Hematopoietic multipotent progenitor cell treated with erythropoietin and hydrocortisone succinate and interleukin-3 and kit ligand, for 4 days (in vitro differentiated cells): Measurements from ENCODE around the gene PATE2.

Experiments
- DNase-seq: peaks from one replicate; pipeline ENCODE4 v3.0.0-alpha.2; 2015

Gene PATE2

DNA sequence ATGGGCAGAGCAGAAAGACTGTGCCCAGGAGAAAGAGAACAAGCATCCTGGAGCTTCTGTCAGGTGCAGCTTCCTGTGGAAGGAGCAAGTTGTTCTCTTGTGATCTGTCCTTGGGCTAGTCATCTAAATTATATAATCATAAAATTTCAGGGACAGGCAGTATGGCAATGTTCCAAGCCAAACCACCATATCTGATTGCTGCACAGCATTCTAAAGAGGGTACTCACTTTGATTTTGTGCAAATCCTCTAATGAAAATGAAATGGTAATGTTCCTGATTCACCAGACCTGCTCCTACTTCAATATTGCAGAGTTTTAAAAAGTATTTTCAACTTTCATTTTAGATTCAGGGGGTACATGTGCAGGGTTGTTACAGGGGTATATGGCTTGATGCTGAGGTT lies at the start of gene PATE2:
Gene PATE2, minus strand, starts transcription at position 101 of the 400 bp plus-strand sequence. Its CDS starts 55 bp downstream, at position 46.
- DNase-seq: no peak

- no peak for DNase-seq
Observed at GRCh38 chr11:125807909-125808308, 29.3 kb upstream of the PATE2 start.

- DNase-seq: no peak
Observed at GRCh38 chr11:125802387-125802786, 23.8 kb upstream of the PATE2 start.

GRCh38 chr11:125799808-125800207 lies 21.2 kb upstream of the PATE2 start:
- DNase-seq: no peak

DNA sequence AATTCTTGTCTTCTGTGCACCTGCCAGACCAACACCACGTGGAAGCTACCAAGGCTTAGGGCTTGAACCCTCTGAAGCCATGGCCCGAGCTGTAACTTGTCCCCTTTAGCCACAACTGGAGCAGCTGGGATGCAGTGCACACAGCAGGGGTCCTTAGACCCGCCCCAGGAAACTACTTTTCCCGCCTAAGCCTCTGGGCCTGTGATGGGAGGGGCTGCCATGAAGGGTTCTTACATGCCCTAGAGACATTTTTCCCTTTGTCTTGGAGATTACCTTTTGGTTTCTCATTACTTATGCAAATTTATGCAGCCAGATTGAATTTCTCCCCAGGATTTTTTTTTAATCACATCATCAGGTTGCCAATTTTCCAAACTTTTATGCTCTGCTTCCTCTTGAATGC lies 19.0 kb upstream of the PATE2 start:
- no peak for DNase-seq

GRCh38 chr11:125790825-125791224 lies 12.2 kb upstream of the PATE2 start:
- no peak for DNase-seq

- no peak for DNase-seq
Observed at GRCh38 chr11:125787827-125788226, 9.2 kb upstream of the PATE2 start, which contains the start of gene PATE3. Gene PATE3, plus strand, starts transcription at chr11:125788127. Its CDS starts 25 bp downstream, at chr11:125788152.

DNA sequence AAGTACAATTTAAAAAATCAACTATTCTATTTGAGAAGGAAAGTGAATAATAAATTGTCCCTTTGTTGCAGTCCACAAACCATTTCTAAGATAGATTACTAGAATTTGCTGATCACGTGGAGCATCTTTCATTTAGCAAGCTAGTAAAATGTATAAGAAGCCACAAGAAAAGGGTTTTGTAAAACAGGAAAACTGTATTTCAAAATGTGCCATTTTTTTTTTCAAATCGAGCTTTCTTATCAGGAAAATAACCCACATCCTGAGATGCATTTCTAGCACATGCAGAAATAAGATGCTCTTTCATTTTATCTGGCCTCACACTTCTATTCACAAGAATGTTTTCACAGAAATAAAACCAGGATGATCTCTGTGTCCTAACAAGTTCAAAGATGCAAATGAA lies 6.0 kb upstream of the PATE2 start:
- DNase-seq: no peak

DNA sequence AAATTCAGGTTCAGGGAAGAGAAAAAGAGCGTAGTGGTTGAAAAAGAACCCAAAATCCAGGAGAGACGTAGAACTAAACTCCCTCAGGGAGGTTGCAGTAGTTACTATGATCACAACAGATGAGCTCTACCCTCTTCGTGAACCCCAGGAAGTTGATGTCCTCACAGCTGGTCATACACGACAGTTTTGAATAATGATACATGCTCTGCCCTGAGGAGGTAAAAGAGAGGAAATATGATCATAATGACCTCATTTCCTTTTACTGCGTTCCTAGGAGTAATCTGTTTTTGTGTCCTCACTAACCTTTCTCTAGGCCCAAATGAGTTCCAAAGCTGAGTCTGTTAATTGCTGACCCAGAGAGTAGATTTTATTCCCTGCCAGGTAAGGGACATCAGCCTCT lies 1.3 kb downstream of the PATE2 start:
- no peak for DNase-seq

DNA sequence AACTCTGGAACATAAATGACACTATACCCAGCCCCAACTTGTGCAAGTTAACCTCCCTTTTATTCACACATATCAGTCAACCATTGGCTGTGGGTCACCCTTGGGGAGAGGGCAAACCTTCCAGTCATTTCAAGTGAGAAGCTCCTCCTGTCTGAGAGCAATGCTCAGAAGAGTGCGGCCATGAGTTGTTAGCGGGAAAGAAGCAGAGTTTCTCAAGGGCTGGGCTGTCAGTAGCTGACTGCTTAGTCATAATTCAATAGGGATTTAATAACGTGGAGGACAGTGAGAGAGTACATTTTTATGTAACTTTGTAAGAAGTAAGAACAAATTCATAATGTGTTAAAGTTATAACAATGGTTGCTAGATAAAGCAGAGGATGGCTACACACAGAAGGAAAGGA lies 5.1 kb downstream of the PATE2 start:
- DNase-seq: no peak

DNA sequence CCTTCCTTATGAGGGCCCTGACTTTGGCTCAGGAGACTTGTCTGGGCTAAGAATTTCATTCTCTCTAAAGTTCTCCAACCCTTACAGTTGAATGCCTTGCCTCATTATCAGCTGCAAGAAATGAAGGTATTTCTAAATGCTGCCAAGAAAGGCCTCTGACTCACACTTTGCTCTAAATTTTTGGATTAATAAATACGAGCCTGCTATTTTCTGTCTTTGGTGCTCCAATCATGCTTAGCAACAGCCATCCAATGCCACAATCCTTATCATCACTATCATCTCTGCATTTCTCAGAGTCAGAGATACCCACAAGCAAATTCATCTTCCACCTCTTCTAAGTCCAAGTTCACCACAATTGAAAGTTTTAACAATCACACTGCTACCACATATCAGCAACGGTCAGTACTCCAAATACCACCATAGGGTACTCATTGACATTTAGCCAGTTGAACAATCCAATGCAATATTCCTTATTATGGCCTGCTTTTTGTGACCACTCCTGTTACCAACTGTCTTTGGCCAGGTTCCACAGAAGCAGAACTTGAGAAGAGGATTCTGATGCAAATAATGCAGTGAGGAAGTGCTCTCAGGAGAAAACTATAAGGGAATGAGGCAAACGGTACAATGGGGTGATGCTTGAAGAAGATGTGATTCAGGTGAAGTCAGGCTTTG lies 5.7 kb downstream of the PATE2 start:
- no peak for DNase-seq

GRCh38 chr11:125770583-125770982 lies 8.0 kb downstream of the PATE2 start:
- DNase-seq: no peak

GRCh38 chr11:125768336-125769046 lies 10.1 kb downstream of the PATE2 start:
- no peak for DNase-seq

GRCh38 chr11:125766251-125766650 lies 12.4 kb downstream of the PATE2 start:
- DNase-seq: no peak

DNA sequence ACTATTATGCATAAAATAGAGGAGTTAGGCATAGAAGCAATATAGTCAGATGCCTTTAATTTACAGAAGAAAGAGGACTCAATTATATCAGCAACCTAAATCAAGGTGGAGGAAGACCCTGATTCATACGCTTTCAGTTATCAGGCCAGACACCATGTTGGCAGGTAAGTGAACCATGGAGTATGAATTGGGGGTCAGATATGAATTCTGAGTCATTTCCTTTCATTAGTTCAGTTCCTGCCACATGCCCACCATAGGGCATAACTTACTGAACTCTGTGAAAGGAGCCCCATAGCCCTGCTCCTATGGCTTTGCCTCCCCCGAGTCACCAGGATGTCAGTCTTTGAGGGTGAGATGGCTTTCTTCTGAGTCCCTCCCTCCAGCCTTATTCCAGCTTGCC lies 15.1 kb downstream of the PATE2 start:
- DNase-seq: no peak

DNA sequence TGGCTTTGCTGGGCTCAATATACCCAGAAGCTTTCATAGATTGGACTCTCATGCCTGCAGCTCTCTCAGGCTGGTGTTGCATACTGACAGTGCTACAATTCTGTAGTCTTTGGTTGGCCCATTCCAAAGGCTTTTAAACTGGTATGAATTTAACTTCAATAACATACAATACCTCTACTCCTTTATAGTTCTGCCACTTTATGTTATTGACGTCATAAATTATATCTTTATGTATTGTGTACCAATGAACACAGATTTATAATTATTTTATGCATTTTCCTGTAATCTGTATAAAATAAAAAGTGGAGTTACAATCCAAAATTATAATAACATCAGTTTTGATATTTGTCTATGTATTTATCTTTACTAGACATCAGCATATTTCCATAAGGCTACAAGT lies 16.2 kb downstream of the PATE2 start:
- no peak for DNase-seq

DNA sequence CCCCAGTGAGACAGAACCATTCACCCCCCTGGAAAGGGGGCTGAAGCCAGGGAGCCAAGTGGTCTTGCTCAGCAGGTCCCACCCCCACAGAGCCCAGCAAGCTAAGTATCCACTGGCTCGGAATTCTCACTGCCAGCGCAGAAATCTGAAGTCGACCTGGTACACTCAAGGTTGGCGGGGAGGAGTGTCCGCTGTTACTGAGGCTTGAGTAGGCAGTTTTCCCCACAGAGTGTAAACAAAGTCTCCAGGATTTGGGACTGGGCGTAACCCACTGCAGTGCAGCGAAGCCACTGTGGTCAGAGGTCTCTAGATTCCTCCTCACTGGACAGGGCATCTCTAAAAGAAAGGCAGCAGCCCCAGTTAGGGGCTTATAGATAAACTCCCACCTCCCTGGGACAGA lies 22.6 kb downstream of the PATE2 start:
- DNase-seq: no peak

GRCh38 chr11:125750629-125751028 lies 28.0 kb downstream of the PATE2 start:
- no peak for DNase-seq

DNA sequence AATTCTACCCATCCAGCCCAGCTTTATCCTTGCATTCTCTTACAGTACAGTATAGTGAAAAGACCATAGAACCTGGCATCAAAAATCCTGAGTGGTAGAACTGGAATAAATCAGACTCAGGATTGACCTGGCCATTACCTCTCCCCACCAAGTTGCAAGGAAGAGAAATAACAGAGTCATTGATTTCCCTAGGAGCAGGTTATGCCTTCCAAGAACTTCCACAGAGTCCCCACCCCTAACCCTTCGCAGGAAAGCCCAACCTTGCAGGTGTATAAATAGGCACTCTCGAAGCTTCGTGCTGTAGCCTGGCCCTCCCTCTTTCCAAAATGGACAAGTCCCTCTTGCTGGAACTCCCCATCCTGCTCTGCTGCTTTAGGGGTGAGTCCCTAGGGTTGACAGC lies 32.6 kb downstream of the PATE2 start, which contains the start of gene PATE1:
Gene PATE1, plus strand, starts transcription at position 301 of the 400 bp plus-strand sequence. Its CDS starts 26 bp downstream, at position 327.
- DNase-seq: no peak

DNA sequence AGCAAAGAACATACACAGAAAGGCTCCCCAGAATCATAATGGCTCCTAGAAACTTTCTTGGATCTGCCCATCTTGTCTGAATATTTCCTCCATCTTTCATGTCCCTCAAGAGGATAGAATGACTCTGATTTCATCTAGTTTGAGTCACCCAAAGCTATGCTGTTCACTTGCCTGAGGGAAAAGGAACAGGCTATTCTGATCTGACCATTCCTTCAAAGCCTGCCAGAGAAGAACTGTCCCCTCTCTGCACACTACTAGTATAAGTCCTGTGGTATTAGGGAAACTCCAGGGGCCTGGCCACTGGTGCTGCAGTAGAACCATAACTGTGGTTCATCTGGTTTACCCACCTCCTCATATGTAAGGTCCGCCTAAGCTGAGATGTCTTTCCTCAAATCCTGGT lies 34.9 kb downstream of the PATE2 start:
- no peak for DNase-seq

- no peak for DNase-seq
Observed at GRCh38 chr11:125740617-125741016, 38.0 kb downstream of the PATE2 start.

- no peak for DNase-seq
Observed at GRCh38 chr11:125728969-125729368, 49.7 kb downstream of the PATE2 start.
